HepG2 (cell line): ENCODE measurements around the gene AHNAK. TPM values are rescaled to one million over a fixed set of nuclear protein-coding genes. Genes with fewer than 3 reads are reported as not detected.

Experiments used
- ARNT2 ChIP-seq: sonication (generic); formaldehyde crosslinking; IDR thresholded peaks from 2 replicates; pipeline ENCODE4 v1.8.0; 2022; ENCODE audit warnings: mild to moderate bottlenecking, low read depth, missing genetic modification reagents, moderate library complexity
- HDAC6 ChIP-seq: fragments of 200-600 bp; sonication (generic); IDR thresholded peaks from 2 replicates; pipeline ENCODE4 v1.7.0; 2017; ENCODE audit warnings: mild to moderate bottlenecking, antibody characterized with exemption, low read length, low read depth
- HNRNPLL ChIP-seq: fragments of 200-400 bp; formaldehyde crosslinking; IDR thresholded peaks from 2 replicates; pipeline ENCODE4 v1.6.1; 2017; ENCODE audit warnings: mild to moderate bottlenecking, low read depth, low read length; ENCODE audit not compliant: poor library complexity, severe bottlenecking
- HNRNPUL1 ChIP-seq: fragments of 200-400 bp; formaldehyde crosslinking; IDR thresholded peaks from 2 replicates; pipeline ENCODE4 v1.6.1; 2017; ENCODE audit warnings: low read depth, mild to moderate bottlenecking, low read length, moderate library complexity
- IKZF4 ChIP-seq: sonication (generic); formaldehyde crosslinking; IDR thresholded peaks from 2 replicates; pipeline ENCODE4 v1.5.1; 2020; ENCODE audit warnings: borderline replicate concordance, mild to moderate bottlenecking, low read depth, missing genetic modification reagents; ENCODE audit errors: not compliant biosample characterization
- KDM6A ChIP-seq: IDR thresholded peaks from 2 replicates; pipeline ENCODE4 v1.6.1; 2016; ENCODE audit warnings: low read depth
- MTF1 ChIP-seq: sonication (generic); formaldehyde crosslinking; IDR thresholded peaks from 2 replicates; pipeline ENCODE4 v1.5.0; 2020; ENCODE audit warnings: missing genetic modification reagents
- NFIC ChIP-seq: IDR thresholded peaks from 2 replicates; pipeline ENCODE4 v1.6.1; 2012; ENCODE audit warnings: mild to moderate bottlenecking, low read length, inconsistent platforms
- RELA ChIP-seq: sonication (generic); formaldehyde crosslinking; IDR thresholded peaks from 2 replicates; pipeline ENCODE4 v1.4.0; 2020; ENCODE audit warnings: missing genetic modification reagents
- SPEN ChIP-seq: sonication (generic); formaldehyde crosslinking; IDR thresholded peaks from 2 replicates; pipeline ENCODE4 v1.5.1; 2020; ENCODE audit warnings: low read depth, mild to moderate bottlenecking, missing genetic modification reagents
- ZBTB7B ChIP-seq: sonication (generic); formaldehyde crosslinking; IDR thresholded peaks from 2 replicates; pipeline ENCODE4 v1.4.0; 2020; ENCODE audit warnings: missing genetic modification reagents
- ZFP36L2 ChIP-seq: sonication (generic); formaldehyde crosslinking; IDR thresholded peaks from 2 replicates; pipeline ENCODE4 v1.4.0; 2020; ENCODE audit warnings: missing genetic modification reagents
- ZFP37 ChIP-seq: sonication (generic); formaldehyde crosslinking; IDR thresholded peaks from 2 replicates; pipeline ENCODE4 v1.4.0; 2020; ENCODE audit warnings: missing genetic modification reagents, borderline replicate concordance
- ZNF431 ChIP-seq: sonication (generic); formaldehyde crosslinking; IDR thresholded peaks from 2 replicates; pipeline ENCODE4 v1.9.0; 2022; ENCODE audit warnings: missing genetic modification reagents, low read depth, mild to moderate bottlenecking, borderline replicate concordance
- ZNF614 ChIP-seq: IDR thresholded peaks from 2 replicates; pipeline ENCODE4 v1.6.1; 2018; ENCODE audit warnings: missing biosample characterization, missing genetic modification reagents, inconsistent platforms, borderline replicate concordance
- ZNF703 ChIP-seq: sonication (generic); formaldehyde crosslinking; IDR thresholded peaks from 2 replicates; pipeline ENCODE4 v1.5.1; 2020; ENCODE audit warnings: missing genetic modification reagents, mild to moderate bottlenecking, moderate library complexity, borderline replicate concordance
- ZNF891 ChIP-seq: sonication (generic); formaldehyde crosslinking; IDR thresholded peaks from 2 replicates; pipeline ENCODE4 v1.5.0; 2020; ENCODE audit warnings: mild to moderate bottlenecking, missing genetic modification reagents
- ZSCAN12 ChIP-seq: sonication (generic); formaldehyde crosslinking; IDR thresholded peaks from 2 replicates; pipeline ENCODE4 v1.9.0; 2021; ENCODE audit warnings: mild to moderate bottlenecking, missing genetic modification reagents
- polyA plus RNA-seq, 8 experiments: library from polyadenylated mRNA; depleted of rRNA in 3 of 8; stranded (reverse) in 7 of 8; unstranded in 1 of 8; fragments of >200 nt; fragmentation: Illumina TruSeq in 4 of 8; extraction: Trizol in 4 of 8; gene quantifications; 2 replicates each; pipeline versions ENCODE4 v1.2.1 to v1.2.3, GENCODE V29; 2011 to 2016; ENCODE audit warnings: low read depth in 4 of 8, missing spikeins in 1 of 8, mixed read lengths in 1 of 8; ENCODE audit not compliant: insufficient read depth in 1 of 8
- total RNA-seq, 5 experiments: library from RNA; depleted of rRNA; stranded (reverse); fragments of >200 nt; fragmentation: Illumina TruSeq; extraction: Trizol; gene quantifications; 2 replicates each; pipeline ENCODE4 v1.2.3, GENCODE V29; 2016; ENCODE audit warnings: low read depth in 1 of 5
- TF ChIP-seq, protein P1 (sequence below): IDR thresholded peaks from 2 replicates; pipeline ENCODE4 v1.6.1; 2016; ENCODE audit warnings: missing genetic modification reagents, missing compliant biosample characterization
- TF ChIP-seq, protein P2 (sequence below): sonication (generic); formaldehyde crosslinking; IDR thresholded peaks from 2 replicates; pipeline ENCODE4 v1.4.0; 2020; ENCODE audit warnings: missing genetic modification reagents, low read depth, mild to moderate bottlenecking, borderline replicate concordance
- TF ChIP-seq, protein P3 (sequence below): sonication (generic); formaldehyde crosslinking; IDR thresholded peaks from 2 replicates; pipeline ENCODE4 v1.4.0; 2020; ENCODE audit warnings: missing genetic modification reagents
- TF ChIP-seq, protein P4 (sequence below), 2 experiments: fragments of 450-650 bp in 1 of 2; sonication (generic) in 1 of 2; formaldehyde crosslinking; IDR thresholded peaks; 2 replicates each; pipeline versions ENCODE4 v1.5.0 to v1.8.0; 2020 to 2022; ENCODE audit warnings: mild to moderate bottlenecking in 1 of 2, missing genetic modification reagents in 1 of 2
- TF ChIP-seq, protein P5 (sequence below): sonication (generic); formaldehyde crosslinking; IDR thresholded peaks from 2 replicates; pipeline ENCODE4 v1.5.1; 2020; ENCODE audit warnings: missing genetic modification reagents, mild to moderate bottlenecking, borderline replicate concordance

Gene AHNAK
- total and polyA plus RNA-seq, 2 of the 13 experiments (the other 11 are each of a cell fraction or from before 2014, with no cell fraction given): 23.4 to 25.0 TPM

DNA sequence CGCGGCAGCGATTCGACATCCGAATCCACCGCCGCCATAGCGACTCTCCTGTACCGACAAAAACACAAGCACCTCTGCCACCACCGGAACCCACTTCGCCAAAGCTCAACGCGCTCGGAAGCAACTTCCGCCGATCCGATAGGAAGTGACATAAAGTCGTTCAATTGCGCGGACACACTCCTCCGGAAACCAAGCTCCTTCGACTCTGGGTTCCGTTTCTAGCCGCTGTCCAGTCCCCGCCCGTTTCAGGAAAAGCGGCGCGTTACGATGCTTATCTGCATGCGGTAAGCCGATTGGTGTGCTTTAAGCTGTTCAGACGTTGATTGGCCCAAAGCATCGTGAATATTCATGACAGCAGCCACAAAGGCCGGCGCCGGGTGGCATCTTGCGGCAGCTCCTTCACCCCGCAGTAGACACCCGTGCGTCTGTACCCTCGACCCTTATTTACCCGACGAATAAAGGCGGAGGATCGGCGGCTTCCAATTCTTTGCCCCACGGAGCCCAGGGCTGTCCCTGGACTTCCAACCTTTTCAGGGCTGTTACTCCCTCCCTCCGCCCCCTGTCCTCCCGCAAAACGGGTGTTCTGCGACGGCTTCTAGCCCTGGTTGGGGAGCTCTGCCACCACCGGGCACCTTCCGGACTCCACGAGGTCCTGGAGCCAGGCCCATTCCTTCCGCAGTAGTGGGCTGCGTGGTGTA is 45.0 kb upstream of the AHNAK start, which contains the start of gene TUT1 (continued):
- TF ChIP-seq ZNF614 (CRISPR knock-in tag): peak; percentile 92
- 0 out of 2 replicates have a peak, but pooled peaks have one; percentile 48 for TF ChIP-seq NFIC
- no peak; the same call in 1 of the 2 replicates for TF ChIP-seq ZNF431 (CRISPR knock-in tag)
- TF ChIP-seq, protein P1, sequence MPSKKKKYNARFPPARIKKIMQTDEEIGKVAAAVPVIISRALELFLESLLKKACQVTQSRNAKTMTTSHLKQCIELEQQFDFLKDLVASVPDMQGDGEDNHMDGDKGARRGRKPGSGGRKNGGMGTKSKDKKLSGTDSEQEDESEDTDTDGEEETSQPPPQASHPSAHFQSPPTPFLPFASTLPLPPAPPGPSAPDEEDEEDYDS (CRISPR knock-in tag): peak; percentile 100
- peak; percentile 97 for TF ChIP-seq HNRNPLL
- TF ChIP-seq ZBTB7B: peak; percentile 69
- TF ChIP-seq ZFP36L2 (CRISPR knock-in tag): no peak
- no peak for TF ChIP-seq ZNF703 (CRISPR knock-in tag)
- peak; percentile 95 for TF ChIP-seq SPEN (CRISPR knock-in tag)
- TF ChIP-seq ARNT2 (CRISPR knock-in tag): 0 out of 2 replicates have a peak, but pooled peaks have one; percentile 62
- no peak for TF ChIP-seq KDM6A (CRISPR knock-in tag)
- TF ChIP-seq, protein P2, sequence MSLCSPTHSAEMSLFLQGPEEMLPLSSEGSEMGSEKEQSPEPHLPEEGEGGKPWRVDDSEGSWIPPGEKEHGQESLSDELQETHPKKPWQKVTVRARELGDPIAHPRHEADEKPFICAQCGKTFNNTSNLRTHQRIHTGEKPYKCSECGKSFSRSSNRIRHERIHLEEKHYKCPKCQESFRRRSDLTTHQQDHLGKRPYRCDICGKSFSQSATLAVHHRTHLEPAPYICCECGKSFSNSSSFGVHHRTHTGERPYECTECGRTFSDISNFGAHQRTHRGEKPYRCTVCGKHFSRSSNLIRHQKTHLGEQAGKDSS: peak; percentile 73; the same call in 1 of the 2 replicates
- no peak for TF ChIP-seq ZNF891
- no peak for TF ChIP-seq ZSCAN12
- TF ChIP-seq RELA: no peak
- no peak for TF ChIP-seq HNRNPUL1
- TF ChIP-seq, protein P3, sequence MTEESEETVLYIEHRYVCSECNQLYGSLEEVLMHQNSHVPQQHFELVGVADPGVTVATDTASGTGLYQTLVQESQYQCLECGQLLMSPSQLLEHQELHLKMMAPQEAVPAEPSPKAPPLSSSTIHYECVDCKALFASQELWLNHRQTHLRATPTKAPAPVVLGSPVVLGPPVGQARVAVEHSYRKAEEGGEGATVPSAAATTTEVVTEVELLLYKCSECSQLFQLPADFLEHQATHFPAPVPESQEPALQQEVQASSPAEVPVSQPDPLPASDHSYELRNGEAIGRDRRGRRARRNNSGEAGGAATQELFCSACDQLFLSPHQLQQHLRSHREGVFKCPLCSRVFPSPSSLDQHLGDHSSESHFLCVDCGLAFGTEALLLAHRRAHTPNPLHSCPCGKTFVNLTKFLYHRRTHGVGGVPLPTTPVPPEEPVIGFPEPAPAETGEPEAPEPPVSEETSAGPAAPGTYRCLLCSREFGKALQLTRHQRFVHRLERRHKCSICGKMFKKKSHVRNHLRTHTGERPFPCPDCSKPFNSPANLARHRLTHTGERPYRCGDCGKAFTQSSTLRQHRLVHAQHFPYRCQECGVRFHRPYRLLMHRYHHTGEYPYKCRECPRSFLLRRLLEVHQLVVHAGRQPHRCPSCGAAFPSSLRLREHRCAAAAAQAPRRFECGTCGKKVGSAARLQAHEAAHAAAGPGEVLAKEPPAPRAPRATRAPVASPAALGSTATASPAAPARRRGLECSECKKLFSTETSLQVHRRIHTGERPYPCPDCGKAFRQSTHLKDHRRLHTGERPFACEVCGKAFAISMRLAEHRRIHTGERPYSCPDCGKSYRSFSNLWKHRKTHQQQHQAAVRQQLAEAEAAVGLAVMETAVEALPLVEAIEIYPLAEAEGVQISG (CRISPR knock-in tag): peak; percentile 97
- TF ChIP-seq HDAC6: no peak
- no peak for TF ChIP-seq IKZF4
- TF ChIP-seq, protein P4, sequence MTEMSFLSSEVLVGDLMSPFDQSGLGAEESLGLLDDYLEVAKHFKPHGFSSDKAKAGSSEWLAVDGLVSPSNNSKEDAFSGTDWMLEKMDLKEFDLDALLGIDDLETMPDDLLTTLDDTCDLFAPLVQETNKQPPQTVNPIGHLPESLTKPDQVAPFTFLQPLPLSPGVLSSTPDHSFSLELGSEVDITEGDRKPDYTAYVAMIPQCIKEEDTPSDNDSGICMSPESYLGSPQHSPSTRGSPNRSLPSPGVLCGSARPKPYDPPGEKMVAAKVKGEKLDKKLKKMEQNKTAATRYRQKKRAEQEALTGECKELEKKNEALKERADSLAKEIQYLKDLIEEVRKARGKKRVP (CRISPR knock-in tag; IDR thresholded peaks at IDR 0.05): peak in 1 of 2 experiments; percentile 53; a peak in 1 of 4 replicates
- peak; percentile 83; the same call in 1 of the 2 replicates for TF ChIP-seq ZFP37 (CRISPR knock-in tag)
- TF ChIP-seq, protein P5, sequence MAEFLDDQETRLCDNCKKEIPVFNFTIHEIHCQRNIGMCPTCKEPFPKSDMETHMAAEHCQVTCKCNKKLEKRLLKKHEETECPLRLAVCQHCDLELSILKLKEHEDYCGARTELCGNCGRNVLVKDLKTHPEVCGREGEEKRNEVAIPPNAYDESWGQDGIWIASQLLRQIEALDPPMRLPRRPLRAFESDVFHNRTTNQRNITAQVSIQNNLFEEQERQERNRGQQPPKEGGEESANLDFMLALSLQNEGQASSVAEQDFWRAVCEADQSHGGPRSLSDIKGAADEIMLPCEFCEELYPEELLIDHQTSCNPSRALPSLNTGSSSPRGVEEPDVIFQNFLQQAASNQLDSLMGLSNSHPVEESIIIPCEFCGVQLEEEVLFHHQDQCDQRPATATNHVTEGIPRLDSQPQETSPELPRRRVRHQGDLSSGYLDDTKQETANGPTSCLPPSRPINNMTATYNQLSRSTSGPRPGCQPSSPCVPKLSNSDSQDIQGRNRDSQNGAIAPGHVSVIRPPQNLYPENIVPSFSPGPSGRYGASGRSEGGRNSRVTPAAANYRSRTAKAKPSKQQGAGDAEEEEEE (CRISPR knock-in tag): no peak
- TF ChIP-seq MTF1 (CRISPR knock-in tag): no peak
